Right renal cortex interstitium (tissue), 3 donors: Measurements from ENCODE around the gene LY6G5B. TPM values are rescaled to one million over a fixed set of nuclear protein-coding genes. Genes with fewer than 3 reads are reported as not detected.

Experiments
- DNase-seq, 3 donors: peaks; one replicate each; pipeline ENCODE4 v3.0.0-alpha.2; 2013; ENCODE audit warnings: low read depth in 3 of 3, low spot score in 2 of 3
- polyA plus RNA-seq, 3 donors: library from polyadenylated mRNA; unstranded; fragments of 120-200 nt; gene quantifications; one replicate each; pipeline ENCODE4 v1.2.1, GENCODE V29; 2013; ENCODE audit not compliant: insufficient read length in 3 of 3

Gene LY6G5B
- polyA plus RNA-seq, result 10 to 100 TPM; 10.4 to 15.6 (median 12.0) TPM

GRCh38 chr6:31669676-31670075, at the start of gene LY6G5B:
Gene LY6G5B (plus strand): TSS chr6:31669976. CDS start chr6:31670951, 975 bp downstream.
- DNase-seq, result no peak

- DNase-seq, result peak in 1 of 3 donors; percentile 56
Observed at GRCh38 chr6:31620586-31621319, 49.0 kb upstream of the LY6G5B start, which contains the start of gene PRRC2A. Gene PRRC2A (plus strand): TSS chr6:31620715. CDS start chr6:31622790, 2,075 bp downstream.

- DNase-seq, result no peak
Observed at GRCh38 chr6:31621320-31621939, 48.3 kb upstream of the LY6G5B start.

- no peak for DNase-seq
Observed at GRCh38 chr6:31621991-31622390, 47.8 kb upstream of the LY6G5B start.

GRCh38 chr6:31622684-31623091, 47.1 kb upstream of the LY6G5B start:
- no peak for DNase-seq

- DNase-seq, result no peak
Observed at GRCh38 chr6:31624070-31624469, 45.7 kb upstream of the LY6G5B start.

- DNase-seq, result no peak
Observed at GRCh38 chr6:31626952-31627351, 42.8 kb upstream of the LY6G5B start.

GRCh38 chr6:31627690-31628287, 42.0 kb upstream of the LY6G5B start:
- DNase-seq, result no peak

- no peak for DNase-seq
Observed at GRCh38 chr6:31629014-31629413, 40.8 kb upstream of the LY6G5B start.

GRCh38 chr6:31630177-31630934, 39.4 kb upstream of the LY6G5B start:
- no peak for DNase-seq

- no peak for DNase-seq
Observed at GRCh38 chr6:31631209-31631608, 38.6 kb upstream of the LY6G5B start.

- DNase-seq, result no peak
Observed at GRCh38 chr6:31631681-31632278, 38.0 kb upstream of the LY6G5B start.

- no peak for DNase-seq
Observed at GRCh38 chr6:31632279-31632946, 37.4 kb upstream of the LY6G5B start.

GRCh38 chr6:31633447-31633846, 36.3 kb upstream of the LY6G5B start:
- DNase-seq, result no peak

GRCh38 chr6:31634131-31634530, 35.6 kb upstream of the LY6G5B start:
- DNase-seq, result no peak

- DNase-seq, result no peak
Observed at GRCh38 chr6:31634969-31635575, 34.7 kb upstream of the LY6G5B start.

- no peak for DNase-seq
Observed at GRCh38 chr6:31636698-31637596, 32.8 kb upstream of the LY6G5B start.

GRCh38 chr6:31639043-31639442, 30.7 kb upstream of the LY6G5B start:
- DNase-seq, result no peak

GRCh38 chr6:31639449-31639861, 30.3 kb upstream of the LY6G5B start:
- no peak for DNase-seq
